ENCODE results near the gene UBA6. TPM values are rescaled to one million over a fixed set of nuclear protein-coding genes. Genes with fewer than 3 reads are reported as not detected.
A peak's percentile ranks its signal among the peaks of the same experiment; 100 is the strongest.

Gene UBA6
- total RNA-seq, 1 donor from 2014 or later: 69.6 TPM

DNA sequence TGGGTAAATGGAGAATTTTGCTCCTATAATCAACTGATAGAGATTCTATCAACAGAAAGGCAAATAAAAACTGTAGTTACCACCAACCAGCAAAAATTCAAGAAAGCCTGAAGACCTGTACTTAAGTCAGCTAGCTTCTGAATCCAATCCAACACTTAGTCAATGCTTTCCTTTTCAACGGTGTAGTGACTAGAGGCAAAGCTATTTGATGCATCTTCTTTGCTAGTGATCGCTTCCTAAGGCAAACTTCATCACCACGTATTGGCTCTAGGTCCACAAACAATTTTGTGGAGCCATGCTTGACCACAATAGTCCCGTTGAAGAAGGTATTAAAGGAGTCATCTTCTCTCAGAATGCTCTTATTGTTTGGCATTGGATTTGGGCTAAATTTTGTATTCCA is 25.0 kb upstream of the UBA6 start:
- Mint-ChIP-seq H3K27ac (no peak overlapping the region), H3K9me3 (peaks cover 5% of the 10 kb centered on the region), H3K4me1 (ENCODE audit: unreplicated experiment) (peaks cover 4% of the 10 kb centered on the region), H3K4me3 (no peak overlapping the region), H3K36me3 (peaks cover 8% of the 10 kb centered on the region), H3K27me3 (no peaks in the 10 kb centered on the region)
- TF ChIP-seq, protein P1, sequence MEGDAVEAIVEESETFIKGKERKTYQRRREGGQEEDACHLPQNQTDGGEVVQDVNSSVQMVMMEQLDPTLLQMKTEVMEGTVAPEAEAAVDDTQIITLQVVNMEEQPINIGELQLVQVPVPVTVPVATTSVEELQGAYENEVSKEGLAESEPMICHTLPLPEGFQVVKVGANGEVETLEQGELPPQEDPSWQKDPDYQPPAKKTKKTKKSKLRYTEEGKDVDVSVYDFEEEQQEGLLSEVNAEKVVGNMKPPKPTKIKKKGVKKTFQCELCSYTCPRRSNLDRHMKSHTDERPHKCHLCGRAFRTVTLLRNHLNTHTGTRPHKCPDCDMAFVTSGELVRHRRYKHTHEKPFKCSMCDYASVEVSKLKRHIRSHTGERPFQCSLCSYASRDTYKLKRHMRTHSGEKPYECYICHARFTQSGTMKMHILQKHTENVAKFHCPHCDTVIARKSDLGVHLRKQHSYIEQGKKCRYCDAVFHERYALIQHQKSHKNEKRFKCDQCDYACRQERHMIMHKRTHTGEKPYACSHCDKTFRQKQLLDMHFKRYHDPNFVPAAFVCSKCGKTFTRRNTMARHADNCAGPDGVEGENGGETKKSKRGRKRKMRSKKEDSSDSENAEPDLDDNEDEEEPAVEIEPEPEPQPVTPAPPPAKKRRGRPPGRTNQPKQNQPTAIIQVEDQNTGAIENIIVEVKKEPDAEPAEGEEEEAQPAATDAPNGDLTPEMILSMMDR (conservative IDR thresholded peaks at IDR 0.05): no peak
- DNase-seq (ENCODE audit: extremely low spot score, unreplicated experiment): no peak

DNA sequence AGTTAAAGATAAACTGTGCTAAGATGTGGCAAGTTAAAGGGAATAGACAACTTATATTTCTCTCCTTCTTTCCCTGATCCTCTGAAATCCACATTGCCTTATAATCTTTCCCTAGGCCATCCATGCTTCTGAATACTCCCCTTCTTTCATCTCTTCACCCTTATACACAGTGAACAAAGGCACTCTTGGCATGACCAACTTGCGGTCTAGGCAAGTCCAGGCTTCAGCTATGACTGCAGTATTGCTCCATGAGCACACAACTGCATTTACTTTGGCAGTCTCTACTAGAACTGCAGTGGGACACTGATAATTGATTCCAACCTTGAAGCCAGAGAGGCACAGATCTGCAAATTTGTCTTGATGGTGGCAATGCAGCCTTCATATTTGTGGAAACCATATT is 24.2 kb upstream of the UBA6 start:
- H3K9me3 Mint-ChIP-seq: peaks cover 5% of the 10 kb centered on the region

DNA sequence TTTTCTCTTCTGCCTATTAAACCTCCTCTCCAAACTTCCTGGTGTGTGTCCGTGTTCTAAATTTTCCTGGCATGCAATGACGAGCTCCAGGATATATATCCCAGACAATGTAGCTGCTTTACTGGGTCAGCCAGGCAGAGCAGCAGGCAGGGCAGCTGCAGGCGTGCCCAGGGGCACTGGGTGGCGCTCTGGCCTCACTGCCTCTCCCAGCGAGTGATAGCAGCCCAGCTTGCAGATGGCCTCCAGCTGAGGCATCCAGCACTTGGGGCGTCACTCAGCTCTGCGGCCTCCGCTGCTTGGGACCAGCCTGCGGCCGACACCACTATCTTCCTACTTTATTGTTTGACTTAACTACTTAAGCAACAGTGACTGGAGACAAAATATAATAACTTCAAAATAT is 23.0 kb upstream of the UBA6 start:
- H3K27me3 Mint-ChIP-seq: no peaks in the 10 kb centered on the region

More for the DNA sequence above, 24.2 kb upstream of the UBA6 start:
- Mint-ChIP-seq H3K36me3 (peaks cover 8% of the 10 kb centered on the region), H3K27me3 (no peaks in the 10 kb centered on the region), H3K27ac (no peak overlapping the region), H3K4me3 (no peak overlapping the region), H3K4me1 (ENCODE audit: unreplicated experiment) (peaks cover 4% of the 10 kb centered on the region)
- TF ChIP-seq, protein P1 (conservative IDR thresholded peaks at IDR 0.05): no peak
- DNase-seq (ENCODE audit: extremely low spot score, unreplicated experiment): no peak

DNA sequence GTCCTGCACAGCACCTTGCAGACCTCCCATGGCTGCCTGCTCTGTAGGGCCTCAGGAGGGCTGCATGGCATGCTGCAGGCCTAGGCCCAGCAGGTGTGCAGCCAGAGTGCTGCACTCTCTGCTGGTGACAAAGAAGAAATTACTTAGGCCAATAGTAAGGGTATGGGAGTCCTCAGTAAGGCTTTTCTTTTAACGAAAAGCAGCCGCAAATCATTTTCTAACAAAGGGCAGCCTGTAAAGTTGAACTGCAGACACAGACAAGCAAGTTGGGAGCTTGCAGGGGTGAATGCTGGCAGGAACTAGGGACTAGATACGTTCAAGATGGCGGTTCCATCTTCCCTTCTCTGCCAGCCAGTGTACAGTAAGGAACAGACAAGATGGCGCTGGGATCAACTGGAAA is 22.4 kb upstream of the UBA6 start:
- peaks cover 5% of the 10 kb centered on the region for H3K9me3 Mint-ChIP-seq
- no peak overlapping the region for H3K27ac Mint-ChIP-seq
- no peak for DNase-seq (ENCODE audit: extremely low spot score, unreplicated experiment)
- H3K4me1 Mint-ChIP-seq (ENCODE audit: unreplicated experiment): peaks cover 4% of the 10 kb centered on the region
- no peak overlapping the region for H3K4me3 Mint-ChIP-seq
- H3K27me3 Mint-ChIP-seq: no peaks in the 10 kb centered on the region
- H3K36me3 Mint-ChIP-seq: peaks cover 5% of the 10 kb centered on the region
- TF ChIP-seq, protein P1 (conservative IDR thresholded peaks at IDR 0.05): no peak

More for the DNA sequence above, 23.0 kb upstream of the UBA6 start:
- Mint-ChIP-seq H3K4me1 (ENCODE audit: unreplicated experiment) (peaks cover 4% of the 10 kb centered on the region), H3K36me3 (peaks cover 8% of the 10 kb centered on the region), H3K9me3 (peaks cover 5% of the 10 kb centered on the region), H3K4me3 (no peak overlapping the region), H3K27ac (no peak overlapping the region)
- TF ChIP-seq, protein P1 (conservative IDR thresholded peaks at IDR 0.05): no peak
- DNase-seq (ENCODE audit: extremely low spot score, unreplicated experiment): no peak

DNA sequence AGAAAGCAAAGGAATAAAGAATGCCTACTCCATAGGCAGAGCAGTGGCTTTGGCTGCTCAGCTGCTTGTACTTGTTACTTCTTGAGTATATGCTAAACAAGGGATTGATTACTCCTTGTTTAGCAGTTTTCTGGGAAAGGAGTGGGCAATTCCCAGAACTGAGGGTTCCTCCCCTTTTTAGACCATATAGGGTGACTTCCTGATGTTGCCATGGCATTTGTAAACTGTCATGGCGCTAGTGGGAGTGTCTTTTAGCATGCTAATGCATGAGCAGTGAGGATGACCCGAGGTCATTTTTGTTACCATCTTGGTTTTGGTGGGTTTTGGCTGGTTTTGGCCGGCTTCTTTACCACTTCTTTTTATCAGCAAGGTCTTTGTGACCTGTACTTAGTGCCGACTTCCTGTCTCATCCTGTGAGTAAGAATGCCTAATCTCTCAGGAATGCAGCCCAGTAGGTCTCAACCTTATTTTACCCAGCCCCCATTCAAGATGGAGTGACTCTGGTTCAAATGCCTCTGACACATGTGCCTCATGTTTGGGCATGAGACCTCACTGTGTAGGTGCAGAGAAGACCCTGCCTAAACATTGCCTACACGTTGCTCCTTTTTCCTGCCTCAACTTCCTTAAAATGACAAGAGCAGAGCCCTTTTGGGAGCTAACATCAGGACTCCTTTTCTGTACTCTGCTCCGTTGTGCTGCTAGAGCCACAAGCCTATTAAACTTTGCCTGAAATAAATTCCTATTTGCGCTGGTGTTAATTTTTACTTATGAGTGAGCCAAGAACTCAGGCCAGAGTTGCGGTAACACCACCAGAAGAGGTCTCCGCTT is 21.0 kb upstream of the UBA6 start:
- TF ChIP-seq, protein P1 (conservative IDR thresholded peaks at IDR 0.05): no peak
- peak overlapping the region; percentile 8 for H3K27ac Mint-ChIP-seq
- H3K4me1 Mint-ChIP-seq (ENCODE audit: unreplicated experiment): peaks cover 4% of the 10 kb centered on the region
- H3K36me3 Mint-ChIP-seq: peaks cover 5% of the 10 kb centered on the region
- no peaks in the 10 kb centered on the region for H3K27me3 Mint-ChIP-seq
- H3K4me3 Mint-ChIP-seq: no peak overlapping the region
- peaks cover 5% of the 10 kb centered on the region for H3K9me3 Mint-ChIP-seq
- no peak for DNase-seq (ENCODE audit: extremely low spot score, unreplicated experiment)

All from type B pancreatic cell (in vitro differentiated cells).